ENCODE measurements around the gene MUSK. TPM values are rescaled to one million over a fixed set of nuclear protein-coding genes. Genes with fewer than 3 reads are reported as not detected.

The MUSK gene
- not detected for total RNA-seq (ENCODE audit: unreplicated experiment)
- long read RNA-seq = 0 reads

GRCh38 chr9:110668570-110669167, at the start of gene MUSK:
Gene MUSK (plus strand): TSS chr9:110668791. CDS start chr9:110668905, 114 bp downstream.
- Mint-ChIP-seq H3K27ac (ENCODE audit: unreplicated experiment) (no peak within 1 kb of the TSS), H3K36me3 (ENCODE audit: unreplicated experiment) (no peaks in the 10 kb centered on the region), H3K4me1 (ENCODE audit: low read depth, unreplicated experiment) (no peaks in the 10 kb centered on the region), H3K4me3 (ENCODE audit: unreplicated experiment) (no peak within 1 kb of the TSS), H3K27me3 (ENCODE audit: unreplicated experiment) (no peaks in the 10 kb centered on the region), H3K9me3 (ENCODE audit: unreplicated experiment) (no peaks in the 10 kb centered on the region)
- TF ChIP-seq CTCF (IDR thresholded peaks at IDR 0.05; ENCODE audit: partially characterized antibody, unreplicated experiment) = no peak
- DNase-seq = no peak

GRCh38 chr9:110619831-110620230, 48.8 kb upstream of the MUSK start:
- Mint-ChIP-seq H3K27ac (ENCODE audit: unreplicated experiment) (no peak overlapping the region), H3K4me1 (ENCODE audit: low read depth, unreplicated experiment) (no peaks in the 10 kb centered on the region), H3K36me3 (ENCODE audit: unreplicated experiment) (no peaks in the 10 kb centered on the region), H3K4me3 (ENCODE audit: unreplicated experiment) (no peak overlapping the region), H3K27me3 (ENCODE audit: unreplicated experiment) (no peaks in the 10 kb centered on the region), H3K9me3 (ENCODE audit: unreplicated experiment) (no peaks in the 10 kb centered on the region)
- no peak for TF ChIP-seq CTCF (IDR thresholded peaks at IDR 0.05; ENCODE audit: partially characterized antibody, unreplicated experiment)
- no peak for DNase-seq

- H3K27ac Mint-ChIP-seq (ENCODE audit: unreplicated experiment) = no peak overlapping the region
Measured at GRCh38 chr9:110620726-110621125, 47.9 kb upstream of the MUSK start.

DNA sequence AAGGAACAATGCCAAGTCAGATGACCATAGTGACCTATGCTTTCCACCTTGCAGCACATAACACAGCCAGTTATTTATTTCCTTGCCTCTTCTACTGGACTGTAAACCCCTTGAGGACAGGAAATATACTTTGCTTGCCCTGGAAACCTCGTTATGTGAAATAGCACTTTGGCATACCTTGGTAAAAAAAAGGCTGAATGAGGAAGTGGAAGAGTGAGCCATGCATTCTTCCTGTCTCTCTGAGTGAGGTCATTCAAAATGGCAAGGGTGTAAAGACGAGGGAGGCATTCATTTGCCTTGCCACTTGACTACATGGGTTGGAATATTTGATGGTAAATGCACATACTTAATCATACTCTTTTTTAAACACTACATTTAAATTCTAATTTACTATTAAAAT, 46.2 kb upstream of the MUSK start:
- Mint-ChIP-seq H3K9me3 (ENCODE audit: unreplicated experiment) (no peaks in the 10 kb centered on the region), H3K27ac (ENCODE audit: unreplicated experiment) (no peak overlapping the region), H3K4me1 (ENCODE audit: low read depth, unreplicated experiment) (no peaks in the 10 kb centered on the region), H3K27me3 (ENCODE audit: unreplicated experiment) (peaks cover 2% of the 10 kb centered on the region), H3K4me3 (ENCODE audit: unreplicated experiment) (no peak overlapping the region), H3K36me3 (ENCODE audit: unreplicated experiment) (no peaks in the 10 kb centered on the region)
- no peak for TF ChIP-seq CTCF (IDR thresholded peaks at IDR 0.05; ENCODE audit: partially characterized antibody, unreplicated experiment)
- no peak for DNase-seq

More at GRCh38 chr9:110620726-110621125, 47.9 kb upstream of the MUSK start:
- no peaks in the 10 kb centered on the region for H3K9me3 Mint-ChIP-seq (ENCODE audit: unreplicated experiment)
- no peaks in the 10 kb centered on the region for H3K36me3 Mint-ChIP-seq (ENCODE audit: unreplicated experiment)
- H3K4me3 Mint-ChIP-seq (ENCODE audit: unreplicated experiment) = no peak overlapping the region
- no peaks in the 10 kb centered on the region for H3K4me1 Mint-ChIP-seq (ENCODE audit: low read depth, unreplicated experiment)
- H3K27me3 Mint-ChIP-seq (ENCODE audit: unreplicated experiment) = no peaks in the 10 kb centered on the region
- DNase-seq = no peak
- TF ChIP-seq CTCF (IDR thresholded peaks at IDR 0.05; ENCODE audit: partially characterized antibody, unreplicated experiment) = no peak

DNA sequence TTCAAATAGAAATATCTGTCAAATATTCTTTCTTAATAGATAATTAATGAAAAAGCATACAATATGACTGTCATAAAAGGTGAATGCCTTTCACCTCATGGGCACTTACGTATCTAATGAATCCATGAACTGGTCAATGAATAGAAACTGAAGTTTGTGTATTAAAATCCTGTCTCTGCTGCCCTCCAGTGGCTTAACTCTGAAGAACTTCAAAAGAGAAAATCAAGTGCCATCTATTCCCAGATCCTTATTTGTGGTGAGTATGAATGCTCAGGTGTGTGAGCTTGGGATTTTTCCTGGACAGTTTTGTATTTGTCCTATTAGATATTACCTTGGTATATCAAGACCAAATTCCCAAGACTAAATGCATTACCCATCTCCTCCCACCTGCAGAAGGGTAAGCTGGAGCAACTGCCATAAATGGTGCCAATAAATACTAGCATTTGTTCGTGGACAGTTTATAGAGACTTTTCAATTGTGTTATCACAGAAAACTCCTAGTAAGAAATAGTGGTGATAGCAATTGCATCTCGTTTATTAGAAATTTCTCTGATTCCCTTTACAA, 45.0 kb upstream of the MUSK start:
- Mint-ChIP-seq H3K4me3 (ENCODE audit: unreplicated experiment) (no peak overlapping the region), H3K27ac (ENCODE audit: unreplicated experiment) (no peak overlapping the region), H3K36me3 (ENCODE audit: unreplicated experiment) (no peaks in the 10 kb centered on the region), H3K9me3 (ENCODE audit: unreplicated experiment) (no peaks in the 10 kb centered on the region), H3K4me1 (ENCODE audit: low read depth, unreplicated experiment) (no peaks in the 10 kb centered on the region), H3K27me3 (ENCODE audit: unreplicated experiment) (peaks cover 2% of the 10 kb centered on the region)
- DNase-seq = no peak
- TF ChIP-seq CTCF (IDR thresholded peaks at IDR 0.05; ENCODE audit: partially characterized antibody, unreplicated experiment) = peak; percentile 81
